GM13977 (cell line): ENCODE measurements around the gene MCEE.
A peak's percentile ranks its signal among the peaks of the same experiment; 100 is the strongest.
"Not testable (repeated sequence)": the region's sequence is repeated elsewhere in the genome, so short reads cannot be mapped to it uniquely, and the experiment has no call there.

Experiments used
- DNase-seq: peaks from one replicate; pipeline ENCODE4 v3.0.0; 2012; ENCODE audit warnings: low spot score
- in situ Hi-C: fragments of 300-500 bp; cut with MboI; formaldehyde crosslinking; loops from one replicate; pipeline ENCODE4 v1.12.0; 2022; ENCODE audit warnings: low sequenced_read_pairs, low pct_unique_long_range_greater_than_20kb, mixed read lengths, inconsistent platforms; ENCODE audit not compliant: unreplicated experiment
- TF ChIP-seq, protein P1 (sequence below): IDR thresholded peaks from 2 replicates; pipeline ENCODE4 v1.5.1; 2012; ENCODE audit warnings: mild to moderate bottlenecking, control low read depth; ENCODE audit not compliant: insufficient read depth; ENCODE audit errors: extremely low read depth, missing control alignments

The MCEE gene

DNA sequence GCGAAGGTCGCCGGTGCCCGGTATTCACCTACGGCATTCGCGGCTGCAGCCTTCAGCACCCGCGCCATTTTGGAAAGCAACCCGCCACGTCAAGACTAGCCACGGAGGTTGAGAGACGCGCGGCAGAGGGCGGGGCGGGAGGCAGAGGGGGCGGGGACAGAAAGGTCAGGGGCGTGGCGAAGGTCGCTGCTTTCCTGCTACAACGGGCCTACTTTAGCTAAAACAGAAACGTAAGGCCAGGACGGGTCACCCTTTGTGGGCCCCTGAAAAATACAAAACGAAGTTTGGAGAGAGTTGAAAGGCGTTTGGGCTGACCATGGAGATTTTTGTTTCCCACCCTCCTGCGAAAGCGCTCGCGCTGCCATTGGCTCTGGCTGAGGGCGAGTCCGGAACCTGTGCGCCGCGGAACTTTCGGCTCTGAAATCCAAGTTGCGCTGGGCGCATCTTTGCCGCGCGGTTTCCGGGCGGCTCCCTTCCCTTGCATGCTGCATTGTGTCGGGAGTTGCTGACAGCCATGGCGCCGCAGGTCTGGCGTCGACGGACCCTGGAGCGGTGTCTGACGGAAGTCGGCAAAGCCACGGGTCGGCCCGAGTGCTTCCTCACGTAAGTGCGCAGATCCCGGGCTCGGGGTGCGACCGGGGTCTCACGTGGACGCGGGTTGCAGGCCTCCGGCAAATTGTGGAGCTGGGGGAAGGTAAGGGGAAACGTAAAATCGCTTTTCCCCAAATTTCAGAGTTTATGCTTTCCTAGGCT is at the start of gene MCEE, which contains the start of gene MPHOSPH10:
Gene MCEE (minus strand): TSS at position 78 of the 753 bp plus-strand sequence. CDS start 10 bp downstream, at position 68.
Gene MPHOSPH10 (plus strand): TSS at position 483 of the 753 bp plus-strand sequence. CDS start 32 bp downstream, at position 515.
- peak; percentile 88 for DNase-seq
- in situ Hi-C loops, result no loop called here
- TF ChIP-seq, protein P1, sequence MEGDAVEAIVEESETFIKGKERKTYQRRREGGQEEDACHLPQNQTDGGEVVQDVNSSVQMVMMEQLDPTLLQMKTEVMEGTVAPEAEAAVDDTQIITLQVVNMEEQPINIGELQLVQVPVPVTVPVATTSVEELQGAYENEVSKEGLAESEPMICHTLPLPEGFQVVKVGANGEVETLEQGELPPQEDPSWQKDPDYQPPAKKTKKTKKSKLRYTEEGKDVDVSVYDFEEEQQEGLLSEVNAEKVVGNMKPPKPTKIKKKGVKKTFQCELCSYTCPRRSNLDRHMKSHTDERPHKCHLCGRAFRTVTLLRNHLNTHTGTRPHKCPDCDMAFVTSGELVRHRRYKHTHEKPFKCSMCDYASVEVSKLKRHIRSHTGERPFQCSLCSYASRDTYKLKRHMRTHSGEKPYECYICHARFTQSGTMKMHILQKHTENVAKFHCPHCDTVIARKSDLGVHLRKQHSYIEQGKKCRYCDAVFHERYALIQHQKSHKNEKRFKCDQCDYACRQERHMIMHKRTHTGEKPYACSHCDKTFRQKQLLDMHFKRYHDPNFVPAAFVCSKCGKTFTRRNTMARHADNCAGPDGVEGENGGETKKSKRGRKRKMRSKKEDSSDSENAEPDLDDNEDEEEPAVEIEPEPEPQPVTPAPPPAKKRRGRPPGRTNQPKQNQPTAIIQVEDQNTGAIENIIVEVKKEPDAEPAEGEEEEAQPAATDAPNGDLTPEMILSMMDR, result no peak

DNA sequence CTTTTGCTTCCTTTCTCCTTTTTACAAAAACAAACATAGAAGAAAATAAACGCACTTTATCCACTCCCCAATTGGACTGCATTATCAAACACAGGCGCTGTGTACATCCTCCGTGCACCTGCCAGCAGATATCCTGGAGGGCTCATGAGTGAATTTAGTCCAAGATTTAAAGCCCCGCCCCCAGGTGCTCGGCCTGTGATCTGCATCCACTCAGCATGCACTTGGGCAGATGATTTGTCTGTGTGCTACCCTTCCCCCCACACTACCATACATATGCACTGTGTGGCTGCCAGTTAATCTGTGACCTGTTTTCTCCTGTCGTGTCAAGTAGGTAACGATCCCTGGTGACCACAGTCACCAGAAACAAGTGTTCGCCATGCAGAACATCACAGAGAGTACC is 48.8 kb upstream of the MCEE start:
- in situ Hi-C loops, DNase-seq: not testable (repeated sequence)

DNA sequence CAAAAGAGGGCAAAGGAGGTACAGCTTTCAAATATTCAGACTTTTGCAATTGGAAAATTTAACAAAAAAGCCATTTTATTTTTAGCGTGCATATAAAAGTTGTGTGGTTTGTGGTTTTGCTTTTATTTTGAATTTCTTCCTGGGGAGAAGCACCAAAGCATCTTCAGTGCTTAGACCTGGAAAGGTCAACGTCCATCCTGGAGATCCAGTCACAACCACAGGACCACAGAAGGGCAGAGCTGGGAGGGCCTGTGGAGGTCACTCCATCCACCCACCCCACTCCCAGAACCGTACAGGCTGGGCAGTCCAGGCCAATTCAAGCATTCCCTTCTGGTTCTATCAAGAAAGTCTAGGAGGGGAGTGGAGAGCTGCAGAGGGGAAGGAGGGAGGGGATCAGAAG is 44.2 kb upstream of the MCEE start:
- in situ Hi-C loops, result loop anchor here (25.0 kb wide), 1 partner anchor 313 kb away; no protein-coding TSS in a partner anchor
- TF ChIP-seq, protein P1, result no peak
- DNase-seq, result no peak

DNA sequence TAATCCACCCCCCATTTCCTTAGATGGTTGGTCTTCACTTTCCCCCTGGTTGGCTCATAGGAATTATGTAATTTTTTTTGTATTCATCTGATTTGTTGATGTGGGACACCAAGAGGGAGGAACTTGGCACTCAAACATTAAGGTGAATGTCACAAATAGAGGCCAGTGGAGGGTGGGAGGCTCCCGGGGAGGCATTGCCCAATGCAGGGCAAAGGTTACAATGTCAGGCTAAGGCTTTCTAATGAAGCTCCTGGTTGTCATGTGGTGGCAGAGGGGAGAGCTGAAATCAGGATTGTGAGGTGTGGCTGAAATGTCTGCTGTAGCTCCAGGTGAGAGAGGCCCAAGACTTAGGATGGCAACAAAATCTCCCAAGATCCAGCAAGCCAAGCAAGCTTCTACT is 43.1 kb upstream of the MCEE start:
- no peak for DNase-seq
- TF ChIP-seq, protein P1, result no peak
- in situ Hi-C loops, result loop anchor here (25.0 kb wide), 1 partner anchor 314 kb away; no protein-coding TSS in a partner anchor

DNA sequence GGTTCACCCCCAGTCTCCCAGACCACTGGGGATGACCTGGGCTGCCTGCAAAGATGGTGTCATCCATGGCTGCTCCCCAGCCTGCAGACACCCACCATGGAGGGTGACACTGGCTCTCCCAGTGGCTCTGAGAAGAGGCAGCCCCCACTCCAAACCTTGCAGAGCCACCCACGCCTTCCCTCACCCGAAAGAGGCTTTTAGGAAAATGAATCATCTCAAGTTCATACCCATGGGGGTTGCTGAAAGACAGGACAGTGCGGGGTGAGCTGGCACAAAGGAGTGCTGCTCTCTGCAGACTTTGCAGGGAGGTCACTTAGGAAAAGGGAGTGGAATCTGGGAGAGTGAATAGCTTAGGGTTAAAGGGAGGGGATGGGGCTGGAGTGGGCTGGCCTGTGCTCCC is 36.8 kb upstream of the MCEE start:
- in situ Hi-C loops, result loop anchor here (25.0 kb wide), 1 partner anchor 320 kb away; no protein-coding TSS in a partner anchor
- DNase-seq, result no peak
- TF ChIP-seq, protein P1, result no peak

DNA sequence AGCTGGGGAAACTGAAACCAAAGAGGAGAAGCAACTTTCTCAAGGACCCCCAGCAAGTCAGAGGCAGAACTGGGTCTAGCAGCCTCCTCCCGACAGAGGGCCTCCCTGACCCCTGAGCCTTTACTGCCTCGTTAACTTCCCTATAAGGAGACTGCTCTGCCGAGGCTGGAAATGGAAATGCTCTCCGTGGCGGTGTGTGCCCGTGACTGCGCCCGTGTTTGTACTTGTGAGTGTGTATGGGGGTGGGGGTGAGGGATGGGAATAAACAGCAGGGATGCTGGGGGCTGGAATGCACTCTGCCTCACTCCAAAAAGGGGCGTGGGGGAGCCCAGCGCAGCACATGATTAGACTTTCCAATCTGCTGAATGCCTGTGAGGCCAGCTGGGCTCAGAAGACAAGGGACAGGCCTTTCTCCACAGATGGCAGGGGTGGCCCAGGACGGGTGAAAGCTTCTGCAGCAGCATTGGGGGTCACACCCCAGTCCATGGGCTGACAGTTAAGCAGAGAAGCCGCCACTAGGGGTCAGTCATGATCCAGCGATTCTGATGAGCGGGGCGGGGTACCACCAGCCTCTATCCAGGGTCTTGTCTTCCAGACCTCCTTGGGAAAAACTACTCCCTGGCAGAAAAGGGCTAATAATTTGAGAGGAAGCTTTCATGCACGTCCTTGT is 27.2 kb upstream of the MCEE start:
- in situ Hi-C loops, result loop anchor here (25.0 kb wide), 1 partner anchor 330 kb away; no protein-coding TSS in a partner anchor
- peak; percentile 61 for DNase-seq
- TF ChIP-seq, protein P1, result peak; percentile 76

DNA sequence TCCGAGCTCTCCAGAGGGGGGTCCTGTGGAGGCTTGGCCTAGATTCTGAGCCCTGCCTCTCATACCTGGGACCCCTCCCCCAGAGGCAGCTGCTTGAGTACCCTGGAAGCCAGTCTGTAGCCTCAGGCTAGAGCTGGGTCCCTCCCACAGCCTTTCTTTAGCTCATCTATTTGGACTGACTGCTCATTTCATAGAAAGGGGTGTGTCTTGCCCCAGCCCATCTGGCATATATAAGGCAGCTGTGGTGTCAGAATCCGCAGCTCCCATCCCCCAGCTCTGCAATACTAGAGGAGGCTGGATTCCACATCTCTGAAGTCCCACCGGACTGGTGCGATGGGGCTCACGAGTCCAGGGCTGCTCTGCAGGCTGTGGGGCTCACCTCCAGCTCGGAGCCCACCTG is 26.5 kb upstream of the MCEE start:
- in situ Hi-C loops, result loop anchor here (25.0 kb wide), 1 partner anchor 331 kb away; no protein-coding TSS in a partner anchor
- TF ChIP-seq, protein P1, result no peak
- DNase-seq, result no peak
